ENCODE data around the gene ZNF280B.

Gene ZNF280B

GRCh38 chr22:22548910-22549309 is 40.4 kb upstream of the ZNF280B start:
- Histone ChIP-seq H3K4me1 (ENCODE audit: control insufficient read depth, insufficient read depth, low read length) (no peaks in the 10 kb centered on the region), H3K27me3 (replicated peaks; ENCODE audit: control insufficient read depth, insufficient read depth, low read length) (peaks cover 33% of the 10 kb centered on the region)

DNA sequence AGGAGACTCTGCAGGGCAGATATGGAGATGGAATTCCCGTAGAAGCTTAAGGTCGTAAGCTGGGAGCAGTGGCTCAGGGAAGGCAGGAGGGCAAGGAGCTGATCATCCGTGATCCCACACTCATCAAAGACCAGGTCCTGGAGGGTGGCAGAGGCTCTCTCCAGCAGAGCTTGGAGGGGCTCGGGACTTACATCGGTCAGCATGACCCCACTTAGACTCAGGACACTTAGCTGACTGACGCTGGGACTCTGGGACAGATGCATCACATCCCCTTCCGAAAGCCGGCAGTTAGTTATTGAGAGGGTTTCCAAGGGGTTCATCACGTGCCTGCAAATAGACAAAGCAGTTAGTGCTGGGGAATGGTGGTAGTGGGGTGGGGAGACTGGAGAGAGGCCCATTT is 39.8 kb upstream of the ZNF280B start:
- no peaks in the 10 kb centered on the region for H3K36me3 ChIP-seq (ENCODE audit: control insufficient read depth, insufficient read depth, low read length, severe bottlenecking)
- H3K9ac ChIP-seq (ENCODE audit: low read length): no peak overlapping the region
- H3K9me3 ChIP-seq (ENCODE audit: control insufficient read depth, low read length): no peaks in the 10 kb centered on the region
- H3K27me3 ChIP-seq (replicated peaks; ENCODE audit: control insufficient read depth, insufficient read depth, low read length): peaks cover 33% of the 10 kb centered on the region
- no peak overlapping the region for H3K4me3 ChIP-seq (ENCODE audit: low read length)
- no peaks in the 10 kb centered on the region for H3K4me1 ChIP-seq (ENCODE audit: control insufficient read depth, insufficient read depth, low read length)
- DNase-seq (ENCODE audit: low read depth): no peak

More at GRCh38 chr22:22548910-22549309, 40.4 kb upstream of the ZNF280B start:
- no peaks in the 10 kb centered on the region for H3K36me3 ChIP-seq (ENCODE audit: control insufficient read depth, insufficient read depth, low read length, severe bottlenecking)
- H3K9me3 ChIP-seq (ENCODE audit: control insufficient read depth, low read length): no peaks in the 10 kb centered on the region
- no peak overlapping the region for H3K9ac ChIP-seq (ENCODE audit: low read length)
- no peak for DNase-seq (ENCODE audit: low read depth)
- H3K4me3 ChIP-seq (ENCODE audit: low read length): no peak overlapping the region

DNA sequence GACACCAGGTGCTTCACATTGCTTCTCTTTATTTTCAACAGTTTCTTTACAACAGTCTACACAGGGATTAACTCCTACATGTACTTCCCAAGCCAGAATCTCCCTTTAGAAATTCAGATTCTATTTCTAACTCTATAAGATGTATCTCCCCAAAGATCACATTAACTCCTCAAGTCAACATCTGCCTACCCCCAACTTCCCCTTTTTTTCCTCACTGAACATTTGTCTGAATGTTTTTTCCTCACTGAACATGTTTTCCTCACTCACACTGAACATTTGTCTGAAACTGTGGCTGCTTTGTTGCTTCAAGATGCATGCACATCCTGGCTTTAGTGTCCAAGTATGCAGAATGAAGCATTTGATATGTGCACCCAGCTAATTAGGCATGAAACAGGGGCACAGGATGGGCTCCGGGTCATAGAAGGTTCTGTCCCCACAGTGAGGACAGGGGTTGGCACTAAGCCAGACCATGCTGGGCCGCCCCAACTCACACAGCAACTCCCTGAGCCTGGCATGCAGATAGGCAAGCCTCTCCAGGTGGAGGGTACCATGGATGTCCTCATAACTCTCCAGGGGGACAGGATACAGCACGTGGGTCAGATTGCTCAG is 39.3 kb upstream of the ZNF280B start:
- Histone ChIP-seq H3K9me3 (ENCODE audit: control insufficient read depth, low read length) (no peaks in the 10 kb centered on the region), H3K27me3 (replicated peaks; ENCODE audit: control insufficient read depth, insufficient read depth, low read length) (peaks cover 30% of the 10 kb centered on the region), H3K9ac (ENCODE audit: low read length) (no peak overlapping the region), H3K4me3 (ENCODE audit: low read length) (no peak overlapping the region), H3K4me1 (ENCODE audit: control insufficient read depth, insufficient read depth, low read length) (no peaks in the 10 kb centered on the region), H3K36me3 (ENCODE audit: control insufficient read depth, insufficient read depth, low read length, severe bottlenecking) (no peaks in the 10 kb centered on the region)
- DNase-seq (ENCODE audit: low read depth): no peak

DNA sequence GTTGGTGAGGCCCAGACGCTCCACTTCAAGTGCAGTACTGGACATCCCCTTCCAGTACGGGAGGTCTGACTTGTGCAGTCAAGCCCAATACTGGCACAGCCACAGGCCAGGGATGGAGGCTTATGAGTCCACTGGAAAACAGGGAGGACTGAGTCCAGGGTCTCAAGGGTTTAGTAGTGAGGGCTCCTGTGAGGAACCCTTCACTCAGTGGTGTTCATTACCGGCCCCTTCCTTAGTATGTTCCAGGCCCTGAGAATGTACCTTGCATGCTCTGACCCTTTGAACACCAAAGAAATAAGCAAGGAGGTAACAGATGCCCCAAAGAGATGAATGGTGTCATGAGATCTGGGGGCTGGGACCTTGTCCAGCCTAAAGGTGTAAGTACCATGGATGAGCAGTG is 38.7 kb upstream of the ZNF280B start:
- DNase-seq (ENCODE audit: low read depth): no peak
- H3K4me1 ChIP-seq (ENCODE audit: control insufficient read depth, insufficient read depth, low read length): no peaks in the 10 kb centered on the region
- H3K4me3 ChIP-seq (ENCODE audit: low read length): no peak overlapping the region
- peaks cover 30% of the 10 kb centered on the region for H3K27me3 ChIP-seq (replicated peaks; ENCODE audit: control insufficient read depth, insufficient read depth, low read length)
- H3K9ac ChIP-seq (ENCODE audit: low read length): no peak overlapping the region
- H3K9me3 ChIP-seq (ENCODE audit: control insufficient read depth, low read length): no peaks in the 10 kb centered on the region
- no peaks in the 10 kb centered on the region for H3K36me3 ChIP-seq (ENCODE audit: control insufficient read depth, insufficient read depth, low read length, severe bottlenecking)

DNA sequence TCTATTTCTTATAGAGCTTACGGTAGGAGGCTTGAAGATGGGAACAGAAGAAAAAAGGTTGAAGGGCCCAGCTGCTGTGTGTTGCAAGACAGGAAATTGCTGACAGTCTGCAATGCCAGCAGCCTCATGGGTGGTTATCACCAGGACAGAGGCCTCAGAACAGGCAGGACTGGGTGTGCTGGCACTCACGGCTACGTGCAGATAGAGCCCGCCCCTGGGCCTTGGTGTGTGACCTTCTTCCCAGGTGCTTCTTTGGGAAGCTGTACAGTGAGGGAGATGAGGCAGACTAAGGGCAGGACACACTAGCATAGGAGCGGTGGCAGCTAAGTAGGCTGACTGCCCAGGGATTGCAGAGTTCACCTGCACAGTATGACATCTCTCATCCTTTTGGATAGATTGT is 37.9 kb upstream of the ZNF280B start:
- Histone ChIP-seq H3K9me3 (ENCODE audit: control insufficient read depth, low read length) (no peaks in the 10 kb centered on the region), H3K27me3 (replicated peaks; ENCODE audit: control insufficient read depth, insufficient read depth, low read length) (peaks cover 35% of the 10 kb centered on the region), H3K9ac (ENCODE audit: low read length) (no peak overlapping the region), H3K4me3 (ENCODE audit: low read length) (no peak overlapping the region), H3K36me3 (ENCODE audit: control insufficient read depth, insufficient read depth, low read length, severe bottlenecking) (no peaks in the 10 kb centered on the region), H3K4me1 (ENCODE audit: control insufficient read depth, insufficient read depth, low read length) (no peaks in the 10 kb centered on the region)
- no peak for DNase-seq (ENCODE audit: low read depth)

DNA sequence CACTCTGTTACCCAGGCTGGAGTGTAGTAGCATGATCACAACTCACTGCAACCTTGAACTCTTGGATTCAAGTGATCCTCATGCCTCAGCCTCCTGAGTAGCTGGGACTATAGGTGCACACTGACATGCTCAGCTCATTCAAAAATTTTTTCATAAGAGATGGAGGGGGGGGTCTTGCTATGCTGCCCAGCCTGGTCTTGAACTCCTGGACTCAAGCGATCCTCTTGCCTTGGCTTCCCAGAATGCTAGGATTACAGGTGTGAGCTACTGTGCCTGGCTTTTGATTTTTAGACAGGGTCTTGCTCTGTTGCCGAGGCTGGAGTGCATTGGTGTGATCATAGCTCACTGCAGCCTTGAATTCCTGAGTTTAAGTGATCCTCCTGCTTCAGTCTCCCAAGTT is 36.5 kb upstream of the ZNF280B start:
- H3K27me3 ChIP-seq (replicated peaks; ENCODE audit: control insufficient read depth, insufficient read depth, low read length): peaks cover 32% of the 10 kb centered on the region
- no peaks in the 10 kb centered on the region for H3K36me3 ChIP-seq (ENCODE audit: control insufficient read depth, insufficient read depth, low read length, severe bottlenecking)
- H3K9ac ChIP-seq (ENCODE audit: low read length): no peak overlapping the region
- H3K4me3 ChIP-seq (ENCODE audit: low read length): no peak overlapping the region
- no peak for DNase-seq (ENCODE audit: low read depth)
- H3K4me1 ChIP-seq (ENCODE audit: control insufficient read depth, insufficient read depth, low read length): no peaks in the 10 kb centered on the region
- H3K9me3 ChIP-seq (ENCODE audit: control insufficient read depth, low read length): no peaks in the 10 kb centered on the region

DNA sequence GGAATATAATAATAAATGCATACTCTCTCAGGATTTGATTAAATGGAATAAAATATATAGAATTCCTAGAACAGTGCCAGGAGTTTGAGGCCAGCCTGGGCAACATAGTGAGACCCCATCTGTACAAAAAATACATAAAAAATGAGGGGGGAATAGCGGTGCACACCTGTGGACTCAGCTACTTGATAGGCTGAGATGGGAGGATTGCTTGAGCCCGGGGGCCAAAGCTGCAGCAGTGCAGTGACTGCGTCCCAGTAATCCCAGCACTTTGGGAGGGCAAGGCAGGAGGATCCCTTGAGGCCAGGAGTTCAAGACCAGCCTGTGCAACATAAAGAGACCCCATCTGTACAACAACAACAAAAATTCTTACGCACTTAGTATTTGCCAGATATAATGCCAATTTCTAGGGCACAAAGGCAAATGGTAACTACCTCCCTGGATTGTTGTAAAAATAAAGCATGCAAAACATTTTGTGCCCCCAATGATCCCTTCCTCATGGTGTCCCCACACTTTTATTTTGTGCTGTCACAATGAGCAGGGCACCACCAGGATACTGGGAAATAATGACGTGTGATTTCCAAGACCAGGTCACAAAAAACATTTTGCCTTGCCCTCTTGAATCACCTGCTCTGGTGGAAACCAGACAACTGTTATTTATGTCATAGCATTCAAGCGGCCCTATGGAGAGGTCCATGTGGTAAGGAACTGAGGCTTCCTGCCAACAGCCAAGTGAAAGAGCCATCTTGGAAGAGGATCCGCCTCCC is 29.9 kb upstream of the ZNF280B start:
- Histone ChIP-seq H3K36me3 (ENCODE audit: control insufficient read depth, insufficient read depth, low read length, severe bottlenecking) (no peaks in the 10 kb centered on the region), H3K4me1 (ENCODE audit: control insufficient read depth, insufficient read depth, low read length) (no peaks in the 10 kb centered on the region), H3K4me3 (ENCODE audit: low read length) (no peak overlapping the region), H3K27me3 (replicated peaks; ENCODE audit: control insufficient read depth, insufficient read depth, low read length) (peaks cover 14% of the 10 kb centered on the region), H3K9me3 (ENCODE audit: control insufficient read depth, low read length) (no peaks in the 10 kb centered on the region), H3K9ac (ENCODE audit: low read length) (no peak overlapping the region)
- no peak for DNase-seq (ENCODE audit: low read depth)

DNA sequence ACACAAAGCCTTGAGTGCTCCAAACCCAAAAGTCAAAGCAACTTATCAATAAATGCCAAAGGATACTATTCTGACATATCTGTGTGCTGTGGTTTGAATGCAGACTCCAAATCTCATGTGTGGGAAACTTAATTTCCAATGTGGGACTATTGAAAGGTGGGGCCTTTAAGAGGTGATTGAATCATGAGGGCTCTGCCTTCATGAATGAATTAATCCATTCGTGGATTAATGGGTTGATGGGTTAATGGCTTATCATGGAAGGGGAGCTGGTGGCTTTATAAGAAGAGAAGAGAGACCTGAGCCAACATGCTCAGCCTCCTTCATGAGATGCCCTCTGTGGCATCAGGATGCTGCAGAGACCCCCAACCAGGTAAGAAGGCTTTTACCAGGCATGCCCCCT is 28.4 kb upstream of the ZNF280B start:
- no peaks in the 10 kb centered on the region for H3K4me1 ChIP-seq (ENCODE audit: control insufficient read depth, insufficient read depth, low read length)
- H3K9ac ChIP-seq (ENCODE audit: low read length): no peak overlapping the region
- H3K4me3 ChIP-seq (ENCODE audit: low read length): no peak overlapping the region
- H3K9me3 ChIP-seq (ENCODE audit: control insufficient read depth, low read length): no peaks in the 10 kb centered on the region
- peaks cover 7% of the 10 kb centered on the region for H3K27me3 ChIP-seq (replicated peaks; ENCODE audit: control insufficient read depth, insufficient read depth, low read length)
- no peaks in the 10 kb centered on the region for H3K36me3 ChIP-seq (ENCODE audit: control insufficient read depth, insufficient read depth, low read length, severe bottlenecking)
- DNase-seq (ENCODE audit: low read depth): no peak

- DNase-seq (ENCODE audit: low read depth): no peak
These were observed 28.0 kb upstream of the ZNF280B start for GRCh38 chr22:22536515-22536914.

DNA sequence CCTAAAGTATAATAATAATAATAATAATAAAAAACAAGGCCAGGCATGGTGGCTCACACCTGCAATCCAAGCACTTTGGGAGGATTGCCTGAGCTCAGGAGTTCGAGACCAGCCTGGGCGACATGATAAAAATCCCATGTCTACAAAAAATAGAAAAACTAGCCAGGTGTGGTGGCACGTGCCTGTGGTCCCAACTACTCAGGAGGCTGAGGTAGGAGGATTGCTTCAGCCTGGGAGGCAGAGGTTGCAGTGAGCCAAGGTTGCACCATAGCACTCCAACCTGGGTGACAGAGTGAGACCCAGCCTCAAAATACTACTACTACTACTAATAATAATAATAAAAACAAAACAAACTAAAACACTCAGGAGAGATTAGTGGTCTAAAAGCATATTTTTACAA is 27.1 kb upstream of the ZNF280B start:
- DNase-seq (ENCODE audit: low read depth): no peak
- Histone ChIP-seq H3K9me3 (ENCODE audit: control insufficient read depth, low read length) (no peaks in the 10 kb centered on the region), H3K9ac (ENCODE audit: low read length) (no peak overlapping the region), H3K4me1 (ENCODE audit: control insufficient read depth, insufficient read depth, low read length) (no peaks in the 10 kb centered on the region), H3K36me3 (ENCODE audit: control insufficient read depth, insufficient read depth, low read length, severe bottlenecking) (no peaks in the 10 kb centered on the region), H3K27me3 (replicated peaks; ENCODE audit: control insufficient read depth, insufficient read depth, low read length) (peaks cover 6% of the 10 kb centered on the region), H3K4me3 (ENCODE audit: low read length) (no peak overlapping the region)

More at GRCh38 chr22:22536515-22536914, 28.0 kb upstream of the ZNF280B start:
- no peaks in the 10 kb centered on the region for H3K9me3 ChIP-seq (ENCODE audit: control insufficient read depth, low read length)
- no peaks in the 10 kb centered on the region for H3K36me3 ChIP-seq (ENCODE audit: control insufficient read depth, insufficient read depth, low read length, severe bottlenecking)
- no peak overlapping the region for H3K4me3 ChIP-seq (ENCODE audit: low read length)
- H3K4me1 ChIP-seq (ENCODE audit: control insufficient read depth, insufficient read depth, low read length): no peaks in the 10 kb centered on the region
- no peak overlapping the region for H3K9ac ChIP-seq (ENCODE audit: low read length)
- H3K27me3 ChIP-seq (replicated peaks; ENCODE audit: control insufficient read depth, insufficient read depth, low read length): peaks cover 6% of the 10 kb centered on the region

DNA sequence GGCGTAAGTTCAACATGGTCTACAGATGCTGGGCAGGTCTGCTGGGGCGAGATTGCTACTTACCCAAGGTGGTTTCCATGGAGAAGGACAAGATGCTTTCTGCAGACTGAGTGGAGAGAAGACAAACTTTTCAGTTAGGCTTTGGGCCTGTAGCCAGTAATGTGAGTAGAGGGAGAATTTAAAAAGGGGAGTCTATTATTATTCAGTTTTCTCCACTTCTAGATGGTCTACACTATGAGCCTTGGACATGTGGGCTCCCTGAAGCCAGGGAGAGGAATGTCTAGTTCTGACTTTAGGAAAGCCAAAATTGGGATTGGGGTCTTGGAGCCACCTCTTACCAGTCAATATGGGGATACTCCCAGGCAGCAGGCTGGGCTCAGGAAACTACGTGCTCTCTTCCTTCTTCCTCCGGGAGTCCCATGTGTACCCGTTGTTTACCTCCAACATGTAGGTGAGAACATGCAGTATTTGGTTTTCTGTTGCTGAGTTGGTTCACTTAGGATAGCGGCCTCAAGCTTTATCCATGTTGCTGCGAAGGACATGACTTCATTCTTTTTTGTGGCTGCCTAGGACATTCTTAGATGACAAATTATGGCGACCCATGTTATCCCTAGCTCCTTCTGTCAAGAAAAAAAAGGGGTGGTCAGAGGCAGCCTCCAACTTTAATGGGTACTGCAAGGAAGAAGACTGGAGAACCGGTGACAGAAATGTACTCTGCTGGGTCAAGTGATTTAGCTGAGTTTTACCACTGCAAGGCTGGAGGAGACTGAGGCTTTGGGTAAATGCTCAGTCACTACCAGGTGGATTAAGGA is 26.3 kb upstream of the ZNF280B start:
- Histone ChIP-seq H3K36me3 (ENCODE audit: control insufficient read depth, insufficient read depth, low read length, severe bottlenecking) (no peaks in the 10 kb centered on the region), H3K9ac (ENCODE audit: low read length) (no peak overlapping the region), H3K4me1 (ENCODE audit: control insufficient read depth, insufficient read depth, low read length) (no peaks in the 10 kb centered on the region), H3K27me3 (replicated peaks; ENCODE audit: control insufficient read depth, insufficient read depth, low read length) (peaks cover 6% of the 10 kb centered on the region), H3K9me3 (ENCODE audit: control insufficient read depth, low read length) (no peaks in the 10 kb centered on the region), H3K4me3 (ENCODE audit: low read length) (no peak overlapping the region)
- DNase-seq (ENCODE audit: low read depth): no peak

Data from adipocyte (in vitro differentiated cells).